Ectodermal cell (in vitro differentiated cells): Measurements from ENCODE around the gene CSAD.
"Not testable (repeated sequence)": the region's sequence is repeated elsewhere in the genome, so short reads cannot be mapped to it uniquely, and the experiment has no call there.

Experiments used
- H3K27ac ChIP-seq: 2 replicates; pipeline ENCODE4 v1.7.0; 2013; ENCODE audit warnings: mild to moderate bottlenecking, low read depth, low read length; ENCODE audit not compliant: insufficient read depth, poor library complexity, severe bottlenecking
- H3K27me3 ChIP-seq: 2 replicates; pipeline ENCODE4 v1.7.0; 2013; ENCODE audit warnings: mild to moderate bottlenecking, low read length; ENCODE audit not compliant: insufficient read depth, control insufficient read depth, poor library complexity, severe bottlenecking
- H3K36me3 ChIP-seq: one replicate; pipeline ENCODE4 v1.7.0; 2013; ENCODE audit warnings: low read length; ENCODE audit not compliant: control insufficient read depth, insufficient read depth
- H3K4me1 ChIP-seq: one replicate; pipeline ENCODE4 v1.7.0; 2013; ENCODE audit warnings: low read length; ENCODE audit not compliant: control insufficient read depth, insufficient read depth
- H3K4me3 ChIP-seq: 2 replicates; pipeline ENCODE4 v1.7.0; 2013; ENCODE audit warnings: low read depth, low read length, control low read depth; ENCODE audit not compliant: insufficient read depth
- H3K9me3 ChIP-seq: 2 replicates; pipeline ENCODE4 v1.7.0; 2013; ENCODE audit warnings: mild to moderate bottlenecking, low read length, moderate library complexity; ENCODE audit not compliant: control insufficient read depth
- WGBS, 2 experiments: methylation state at CpG; one replicate each; pipeline ENCODE4 v1.1.7; 2013; ENCODE audit warnings: missing lambda C conversion rate in 2 of 2; 5-methylcytosine and 5-hydroxymethylcytosine counted together

CSAD gene

GRCh38 chr12:53169644-53170043, 11.1 kb downstream of the CSAD start:
- H3K36me3 ChIP-seq = no peaks in the 10 kb centered on the region

GRCh38 chr12:53166837-53167236, 13.9 kb downstream of the CSAD start:
- no peaks in the 10 kb centered on the region for H3K4me1 ChIP-seq
- H3K9me3 ChIP-seq = no peaks in the 10 kb centered on the region
- no peaks in the 10 kb centered on the region for H3K36me3 ChIP-seq
- H3K27ac ChIP-seq = no peak overlapping the region
- no peak overlapping the region for H3K4me3 ChIP-seq
- H3K27me3 ChIP-seq = no peaks in the 10 kb centered on the region

More at GRCh38 chr12:53169644-53170043, 11.1 kb downstream of the CSAD start:
- 93 to 94% methylated on average over 7 of the region's 7 CpGs for WGBS, 2 experiments
- Histone ChIP-seq H3K4me3 (no peak overlapping the region), H3K27ac (no peak overlapping the region), H3K9me3 (no peaks in the 10 kb centered on the region), H3K27me3 (peaks cover 5% of the 10 kb centered on the region), H3K4me1 (peaks cover under 1% of the 10 kb centered on the region)

- H3K4me1 ChIP-seq, H3K36me3 ChIP-seq, H3K27ac ChIP-seq, H3K9me3 ChIP-seq, H3K27me3 ChIP-seq, H3K4me3 ChIP-seq: not testable (repeated sequence)
- WGBS, 2 experiments = 85 to 94% methylated on average over 2 of the region's 2 CpGs
Observed at GRCh38 chr12:53163008-53163407, 17.7 kb downstream of the CSAD start.

GRCh38 chr12:53161119-53161911, 19.4 kb downstream of the CSAD start:
- H3K4me3 ChIP-seq = no peak overlapping the region
- 88 to 94% methylated on average over 8 of the region's 8 CpGs for WGBS, 2 experiments
- no peaks in the 10 kb centered on the region for H3K36me3 ChIP-seq
- H3K9me3 ChIP-seq = no peaks in the 10 kb centered on the region
- no peak overlapping the region for H3K27ac ChIP-seq
- no peaks in the 10 kb centered on the region for H3K27me3 ChIP-seq
- no peaks in the 10 kb centered on the region for H3K4me1 ChIP-seq

DNA sequence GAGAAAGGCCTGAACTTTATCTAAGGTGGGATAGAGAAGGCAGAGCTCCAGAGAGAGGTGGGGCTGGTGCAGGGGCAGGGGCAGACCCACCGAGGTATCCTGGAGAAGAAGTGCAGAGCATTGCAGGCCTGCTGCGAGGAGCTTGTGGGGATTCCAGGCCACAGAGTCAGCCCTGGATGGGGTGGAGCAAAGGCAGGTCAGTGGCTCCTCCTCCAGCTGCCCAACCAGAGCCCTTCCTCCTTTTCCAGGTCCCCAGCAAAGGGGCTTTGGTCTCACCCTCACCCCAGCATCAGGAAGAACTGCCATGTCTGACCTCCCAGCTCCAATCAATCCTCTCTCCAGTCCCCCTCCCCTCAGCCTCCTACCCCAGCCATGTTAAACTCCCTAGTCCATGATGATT, 20.1 kb downstream of the CSAD start:
- no peaks in the 10 kb centered on the region for H3K4me1 ChIP-seq
- H3K27ac ChIP-seq = no peak overlapping the region
- WGBS, 2 experiments = 63 to 85% methylated on average over 2 of the region's 2 CpGs
- H3K4me3 ChIP-seq = no peak overlapping the region
- no peaks in the 10 kb centered on the region for H3K9me3 ChIP-seq
- H3K36me3 ChIP-seq = no peaks in the 10 kb centered on the region
- no peaks in the 10 kb centered on the region for H3K27me3 ChIP-seq

DNA sequence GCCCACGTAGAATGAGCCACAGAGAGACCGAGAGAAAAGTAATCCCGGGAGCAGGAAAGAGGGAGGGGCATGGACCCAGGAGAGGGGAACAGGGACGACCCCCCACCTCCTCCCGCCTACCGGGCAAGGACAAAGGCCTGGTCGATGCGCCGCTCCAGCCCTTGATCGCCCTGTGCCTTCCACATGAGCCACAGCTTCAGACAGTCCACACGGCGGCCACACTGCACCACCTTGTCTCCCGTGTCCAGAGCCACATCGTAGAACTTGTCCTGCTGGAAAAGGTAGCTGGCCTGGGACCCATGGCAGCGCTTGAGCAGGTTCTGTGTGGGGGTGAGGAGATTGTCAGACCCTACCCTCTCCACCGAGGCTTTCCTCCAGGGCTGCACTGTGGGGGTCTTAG, 20.7 kb downstream of the CSAD start:
- 74 to 78% methylated on average over 16 of the region's 16 CpGs for WGBS, 2 experiments
- Histone ChIP-seq H3K27me3 (no peaks in the 10 kb centered on the region), H3K9me3 (no peaks in the 10 kb centered on the region), H3K4me3 (no peak overlapping the region), H3K4me1 (no peaks in the 10 kb centered on the region), H3K27ac (no peak overlapping the region), H3K36me3 (no peaks in the 10 kb centered on the region)

- no peaks in the 10 kb centered on the region for H3K4me1 ChIP-seq
- H3K36me3 ChIP-seq = no peaks in the 10 kb centered on the region
- no peak overlapping the region for H3K27ac ChIP-seq
- no peaks in the 10 kb centered on the region for H3K27me3 ChIP-seq
- H3K4me3 ChIP-seq = no peak overlapping the region
- no peaks in the 10 kb centered on the region for H3K9me3 ChIP-seq
- 17 to 18% methylated on average over 13 to 14 of the region's 14 CpGs for WGBS, 2 experiments
Observed at GRCh38 chr12:53159195-53159839, 21.4 kb downstream of the CSAD start.

DNA sequence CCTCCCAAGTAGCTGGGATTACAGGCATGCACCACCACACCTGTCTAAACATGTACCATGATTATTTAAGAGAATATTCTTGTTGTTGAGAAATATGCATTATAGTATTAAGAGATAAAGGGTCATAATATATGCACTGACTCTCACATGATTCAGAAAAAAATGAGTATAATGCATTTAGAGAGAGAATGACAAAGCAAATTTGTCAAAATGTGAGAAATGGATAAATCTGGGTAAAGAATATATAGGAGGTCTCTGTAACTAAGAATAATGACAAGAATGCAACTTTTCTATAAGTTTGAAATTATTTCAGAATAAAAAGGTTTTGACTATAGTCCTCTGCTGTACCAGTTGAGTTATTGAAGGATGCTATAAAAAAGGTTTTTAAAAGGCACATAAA, 28.3 kb downstream of the CSAD start:
- Histone ChIP-seq H3K4me1 (no peaks in the 10 kb centered on the region), H3K36me3 (no peaks in the 10 kb centered on the region), H3K9me3 (no peaks in the 10 kb centered on the region), H3K27me3 (no peaks in the 10 kb centered on the region), H3K4me3 (no peak overlapping the region), H3K27ac (no peak overlapping the region)

GRCh38 chr12:53151039-53151438, 29.7 kb downstream of the CSAD start:
- no peaks in the 10 kb centered on the region for H3K36me3 ChIP-seq
- no peaks in the 10 kb centered on the region for H3K4me1 ChIP-seq
- no peak overlapping the region for H3K27ac ChIP-seq
- H3K9me3 ChIP-seq = no peaks in the 10 kb centered on the region
- WGBS, 2 experiments = 95 to 99% methylated on average over 4 to 6 of the region's 6 CpGs
- H3K4me3 ChIP-seq = no peak overlapping the region
- H3K27me3 ChIP-seq = no peaks in the 10 kb centered on the region

DNA sequence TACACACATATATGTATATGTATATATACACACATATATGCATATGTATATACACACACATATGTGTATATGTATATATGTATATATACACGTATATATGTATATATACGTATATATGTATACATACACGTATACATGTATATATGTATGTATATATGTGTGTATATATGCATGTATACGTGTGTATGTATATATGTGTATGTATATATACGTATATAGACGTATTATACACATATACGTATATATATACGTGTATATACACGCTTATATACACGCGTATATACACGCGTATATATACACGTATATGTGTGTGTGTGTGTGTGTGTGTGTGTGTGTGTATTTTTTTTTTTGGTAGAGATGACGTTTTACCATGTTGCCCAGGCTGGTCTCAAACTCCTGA, 33.1 kb downstream of the CSAD start:
- Histone ChIP-seq H3K27me3 (no peaks in the 10 kb centered on the region), H3K4me3 (no peak overlapping the region), H3K36me3 (no peaks in the 10 kb centered on the region), H3K9me3 (no peaks in the 10 kb centered on the region), H3K4me1 (no peaks in the 10 kb centered on the region), H3K27ac (no peak overlapping the region)
- 89 to 100% methylated on average over 3 to 8 of the region's 15 CpGs for WGBS, 2 experiments
